Hepatocyte (in vitro differentiated cells): Measurements from ENCODE around the gene EPC1.

Experiments used
- CTCF ChIP-seq: fragments of 200-600 bp; sonication (generic); IDR thresholded peaks from 2 replicates; pipeline ENCODE4 v1.5.1; 2016; ENCODE audit warnings: antibody characterized with exemption, mild to moderate bottlenecking; ENCODE audit not compliant: poor library complexity
- EZH2 ChIP-seq: fragments of 200-600 bp; sonication (generic); IDR thresholded peaks from 2 replicates; pipeline ENCODE4 v1.6.1; 2016; ENCODE audit warnings: antibody characterized with exemption, mild to moderate bottlenecking, borderline replicate concordance
- EZH2phosphoT487 ChIP-seq: fragments of 200-600 bp; sonication (generic); IDR thresholded peaks from one replicate; pipeline ENCODE4 v1.6.1; 2018; ENCODE audit warnings: antibody characterized with exemption, mild to moderate bottlenecking, low read depth, moderate library complexity; ENCODE audit not compliant: unreplicated experiment, severe bottlenecking

GRCh38 chr10:32378363-32379317, 31.7 kb upstream of the EPC1 start:
- no peak for TF ChIP-seq CTCF
- no peak for TF ChIP-seq EZH2
- no peak for TF ChIP-seq EZH2phosphoT487
